ENCODE data around the gene BACE2. TPM values are rescaled to one million over a fixed set of nuclear protein-coding genes. Genes with fewer than 3 reads are reported as not detected.

The BACE2 gene
- total RNA-seq, 1 donor from 2014 or later: 82.8 TPM

- TF ChIP-seq, protein P1, sequence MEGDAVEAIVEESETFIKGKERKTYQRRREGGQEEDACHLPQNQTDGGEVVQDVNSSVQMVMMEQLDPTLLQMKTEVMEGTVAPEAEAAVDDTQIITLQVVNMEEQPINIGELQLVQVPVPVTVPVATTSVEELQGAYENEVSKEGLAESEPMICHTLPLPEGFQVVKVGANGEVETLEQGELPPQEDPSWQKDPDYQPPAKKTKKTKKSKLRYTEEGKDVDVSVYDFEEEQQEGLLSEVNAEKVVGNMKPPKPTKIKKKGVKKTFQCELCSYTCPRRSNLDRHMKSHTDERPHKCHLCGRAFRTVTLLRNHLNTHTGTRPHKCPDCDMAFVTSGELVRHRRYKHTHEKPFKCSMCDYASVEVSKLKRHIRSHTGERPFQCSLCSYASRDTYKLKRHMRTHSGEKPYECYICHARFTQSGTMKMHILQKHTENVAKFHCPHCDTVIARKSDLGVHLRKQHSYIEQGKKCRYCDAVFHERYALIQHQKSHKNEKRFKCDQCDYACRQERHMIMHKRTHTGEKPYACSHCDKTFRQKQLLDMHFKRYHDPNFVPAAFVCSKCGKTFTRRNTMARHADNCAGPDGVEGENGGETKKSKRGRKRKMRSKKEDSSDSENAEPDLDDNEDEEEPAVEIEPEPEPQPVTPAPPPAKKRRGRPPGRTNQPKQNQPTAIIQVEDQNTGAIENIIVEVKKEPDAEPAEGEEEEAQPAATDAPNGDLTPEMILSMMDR (IDR thresholded peaks at IDR 0.05; ENCODE audit: insufficient read depth, low read length, poor library complexity, severe bottlenecking): no peak
- no peak for DNase-seq (ENCODE audit: low read depth)
- H3K36me3 ChIP-seq (ENCODE audit: control insufficient read depth, insufficient read depth, low read length): no peaks in the 10 kb centered on the region
- H3K27me3 ChIP-seq (ENCODE audit: control insufficient read depth, insufficient read depth, low read length): peaks cover 7% of the 10 kb centered on the region
- no peak overlapping the region for H3K4me3 ChIP-seq (ENCODE audit: low read depth, low read length)
These were observed 39.0 kb upstream of the BACE2 start for GRCh38 chr21:41128981-41129380.

DNA sequence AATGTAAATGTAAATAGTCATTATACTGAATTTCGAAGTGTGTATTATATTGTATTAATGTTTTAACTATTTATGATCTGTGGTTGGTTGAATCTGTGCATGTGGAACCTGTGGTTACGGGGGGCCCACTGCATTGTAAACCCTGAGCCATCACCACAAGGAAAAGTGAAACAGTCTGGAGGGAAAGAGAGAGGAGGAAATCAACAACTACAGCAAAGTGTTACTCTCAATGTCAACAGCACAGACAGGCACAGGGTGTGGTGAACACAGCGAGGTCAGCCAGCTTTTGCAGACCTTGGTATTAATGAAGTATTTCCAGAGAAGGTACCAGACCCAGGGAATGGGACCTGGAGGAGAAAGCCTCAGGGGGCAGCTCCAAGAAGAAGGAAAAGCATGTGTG lies 37.1 kb upstream of the BACE2 start:
- peaks cover 7% of the 10 kb centered on the region for H3K27me3 ChIP-seq (ENCODE audit: control insufficient read depth, insufficient read depth, low read length)
- TF ChIP-seq, protein P1 (IDR thresholded peaks at IDR 0.05; ENCODE audit: insufficient read depth, low read length, poor library complexity, severe bottlenecking): no peak
- no peaks in the 10 kb centered on the region for H3K36me3 ChIP-seq (ENCODE audit: control insufficient read depth, insufficient read depth, low read length)
- no peak overlapping the region for H3K4me3 ChIP-seq (ENCODE audit: low read depth, low read length)
- no peak for DNase-seq (ENCODE audit: low read depth)

DNA sequence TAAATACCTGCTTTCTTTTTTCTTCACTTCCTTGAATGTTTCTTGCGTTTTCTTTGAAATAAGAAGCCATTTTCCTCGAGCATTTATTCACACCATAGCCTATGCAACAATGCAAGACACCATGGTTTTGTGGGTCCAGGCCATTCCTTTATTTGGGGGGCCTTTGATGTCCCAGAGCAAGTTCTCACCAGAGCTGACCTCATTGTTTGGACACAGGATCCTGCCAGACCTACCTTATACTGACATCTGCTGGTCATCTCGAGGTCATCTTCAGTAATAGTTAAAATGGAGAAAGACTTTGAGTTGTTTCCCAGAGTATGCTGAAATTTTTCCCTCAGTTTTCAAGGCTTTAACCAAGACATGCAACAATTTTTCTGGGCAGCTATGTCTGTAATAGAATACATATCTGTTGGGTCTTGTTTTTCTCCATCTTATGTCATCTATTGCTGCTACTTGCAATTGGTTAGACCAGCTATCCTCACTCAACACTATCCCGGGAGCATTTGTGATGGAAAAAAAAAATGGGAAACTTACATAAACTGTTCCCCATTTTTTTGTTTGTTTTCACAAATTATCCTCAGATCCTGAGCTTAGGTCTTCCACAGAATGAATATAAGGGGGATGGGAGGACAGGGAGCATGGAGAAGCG lies 34.0 kb upstream of the BACE2 start:
- H3K4me3 ChIP-seq (ENCODE audit: low read depth, low read length): no peak overlapping the region
- DNase-seq (ENCODE audit: low read depth): no peak
- H3K36me3 ChIP-seq (ENCODE audit: control insufficient read depth, insufficient read depth, low read length): no peaks in the 10 kb centered on the region
- TF ChIP-seq, protein P1 (IDR thresholded peaks at IDR 0.05; ENCODE audit: insufficient read depth, low read length, poor library complexity, severe bottlenecking): peak; percentile 67
- H3K27me3 ChIP-seq (ENCODE audit: control insufficient read depth, insufficient read depth, low read length): peaks cover 7% of the 10 kb centered on the region

DNA sequence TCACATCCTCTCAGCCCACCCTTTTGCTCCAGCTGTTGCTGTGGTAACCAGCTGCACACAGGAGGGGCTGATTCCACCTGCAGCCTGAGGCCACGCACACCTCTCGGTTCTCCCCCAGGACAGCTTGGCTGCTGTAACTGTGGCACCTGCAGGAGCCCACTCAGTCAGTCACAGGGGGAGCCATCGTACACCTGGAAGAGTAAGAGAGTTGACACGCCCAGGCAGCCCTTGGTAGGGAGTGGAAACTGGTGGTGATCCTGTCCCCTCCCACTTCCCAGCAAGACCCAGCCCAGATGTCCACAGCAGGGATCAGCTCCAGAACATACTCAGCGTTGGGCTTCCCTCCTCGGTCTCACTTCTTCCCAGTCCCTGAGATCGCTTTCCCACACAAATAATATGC lies 32.2 kb upstream of the BACE2 start:
- no peak overlapping the region for H3K4me3 ChIP-seq (ENCODE audit: low read depth, low read length)
- no peaks in the 10 kb centered on the region for H3K36me3 ChIP-seq (ENCODE audit: control insufficient read depth, insufficient read depth, low read length)
- TF ChIP-seq, protein P1 (IDR thresholded peaks at IDR 0.05; ENCODE audit: insufficient read depth, low read length, poor library complexity, severe bottlenecking): no peak
- no peak for DNase-seq (ENCODE audit: low read depth)
- peaks cover 7% of the 10 kb centered on the region for H3K27me3 ChIP-seq (ENCODE audit: control insufficient read depth, insufficient read depth, low read length)

DNA sequence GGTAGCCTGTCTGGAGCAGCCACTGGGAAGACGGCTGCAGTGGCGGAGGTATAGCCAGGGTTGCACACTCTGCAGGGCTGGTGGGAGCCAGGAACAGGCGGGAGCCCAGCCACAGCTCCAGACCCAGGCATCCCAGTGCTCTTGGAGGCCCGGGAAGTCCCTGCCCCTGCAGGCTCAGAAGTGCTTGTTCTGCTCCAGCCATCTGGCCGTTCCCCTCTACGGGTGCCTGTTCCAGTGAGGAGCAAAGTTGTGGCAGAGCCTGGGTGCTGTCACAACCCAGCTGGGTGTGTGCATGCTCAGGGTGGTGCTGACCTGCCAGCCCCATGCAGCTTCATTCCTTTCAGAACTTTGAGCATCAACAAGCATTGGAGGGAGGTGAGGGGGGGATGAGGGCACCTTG lies 31.7 kb upstream of the BACE2 start:
- H3K4me3 ChIP-seq (ENCODE audit: low read depth, low read length): no peak overlapping the region
- no peak for DNase-seq (ENCODE audit: low read depth)
- no peaks in the 10 kb centered on the region for H3K36me3 ChIP-seq (ENCODE audit: control insufficient read depth, insufficient read depth, low read length)
- H3K27me3 ChIP-seq (ENCODE audit: control insufficient read depth, insufficient read depth, low read length): peaks cover 7% of the 10 kb centered on the region
- TF ChIP-seq, protein P1 (IDR thresholded peaks at IDR 0.05; ENCODE audit: insufficient read depth, low read length, poor library complexity, severe bottlenecking): no peak

DNA sequence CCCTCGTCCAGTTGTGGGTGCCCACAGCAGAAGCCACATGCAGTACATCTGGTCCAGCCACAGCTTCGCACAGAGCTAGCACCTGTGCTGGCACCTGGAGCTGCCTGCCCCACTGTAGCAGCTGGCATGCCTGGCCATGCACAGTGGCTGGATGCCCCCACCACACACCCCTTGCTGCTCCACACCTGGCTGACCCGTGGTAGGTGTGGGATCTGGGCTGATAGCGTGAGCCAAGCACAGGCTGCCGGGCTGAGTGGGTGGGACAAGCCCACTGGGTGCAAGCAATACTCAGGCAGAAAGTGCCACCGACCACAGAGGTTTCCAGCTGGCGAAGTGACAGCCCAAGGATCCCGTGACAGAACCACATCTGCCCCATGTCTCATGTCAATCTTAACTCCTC lies 30.6 kb upstream of the BACE2 start:
- peaks cover 4% of the 10 kb centered on the region for H3K27me3 ChIP-seq (ENCODE audit: control insufficient read depth, insufficient read depth, low read length)
- H3K4me3 ChIP-seq (ENCODE audit: low read depth, low read length): no peak overlapping the region
- DNase-seq (ENCODE audit: low read depth): no peak
- TF ChIP-seq, protein P1 (IDR thresholded peaks at IDR 0.05; ENCODE audit: insufficient read depth, low read length, poor library complexity, severe bottlenecking): no peak
- H3K36me3 ChIP-seq (ENCODE audit: control insufficient read depth, insufficient read depth, low read length): no peaks in the 10 kb centered on the region

Data from kidney epithelial cell (primary cell).